Heart left ventricle (tissue), 13 donors: ENCODE results near the gene RAB3GAP1.

ENCODE experiments used
- POLR2A ChIP-seq, 2 donors: fragments of 450-650 bp; IDR thresholded peaks; one replicate each; pipeline ENCODE4 v1.6.1; 2017; ENCODE audit warnings: antibody characterized with exemption in 2 of 2, mild to moderate bottlenecking in 2 of 2, moderate library complexity in 2 of 2
- TF ChIP-seq, protein P1 (sequence below), 12 donors: fragments of 200-600 bp; sonication (generic) in 4 of 12; IDR thresholded peaks; one replicate each; pipeline versions ENCODE4 v1.5.0 to v1.8.0; 2018 to 2022; ENCODE audit warnings: antibody characterized with exemption in 12 of 12, mild to moderate bottlenecking in 5 of 12
- donor health status: ischemic (EF 13 %, LVEDD 7.1; RV severe dilation, severe dysfunction).
- donor health status: DM: no; HTN: yes; CAD: no.
- donor health status: DM: no; HTN: no; CAD: no.
- donor health status: ischemic (EF 25% LVEDD 6.9; RV normal size, moderate dysfunction).
- donor health status: ischemic (EF 25% LVEDD 5.7; RV mildly dilated, moderate dysfunction).
- donor health status: ischemic (EF 35%, LVEDD 5.7; RV mildly dilated, moderate dysfunction).
- donor health status: nonischemic (EF 11% LVEDD 7.7; RV severe dilation, severe dysfunction).
- donor health status: DM: yes; HTN: yes; CAD: no.
- donor health status: PGD.
- donor health status: ischemic (EF 29% LVEDD 5.4; RV normal size, mild dysfunction).
- donor health status: nonischemic (EF 23%, LVEDD 6.1; RV moderate dilation, normal function).

DNA sequence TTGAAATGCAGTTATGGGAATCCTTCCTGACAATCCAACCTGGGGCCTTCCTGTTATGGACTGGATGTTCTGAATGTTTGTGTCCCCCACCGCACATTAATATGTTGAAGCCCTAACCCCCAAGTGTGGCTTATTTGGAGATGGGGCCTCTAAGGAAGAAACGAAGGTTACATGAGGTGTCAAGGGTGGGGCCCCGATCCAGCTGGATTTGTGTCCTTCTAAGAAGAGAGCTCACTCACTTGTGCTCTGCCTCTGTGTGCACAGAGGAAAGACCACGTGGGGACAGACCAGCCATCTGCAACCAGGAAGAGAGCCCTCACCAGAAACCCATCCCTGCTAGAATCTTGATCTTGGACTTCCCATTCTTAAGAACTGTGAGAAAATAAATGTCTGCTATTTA, 49.3 kb upstream of the RAB3GAP1 start:
- TF ChIP-seq, protein P1, sequence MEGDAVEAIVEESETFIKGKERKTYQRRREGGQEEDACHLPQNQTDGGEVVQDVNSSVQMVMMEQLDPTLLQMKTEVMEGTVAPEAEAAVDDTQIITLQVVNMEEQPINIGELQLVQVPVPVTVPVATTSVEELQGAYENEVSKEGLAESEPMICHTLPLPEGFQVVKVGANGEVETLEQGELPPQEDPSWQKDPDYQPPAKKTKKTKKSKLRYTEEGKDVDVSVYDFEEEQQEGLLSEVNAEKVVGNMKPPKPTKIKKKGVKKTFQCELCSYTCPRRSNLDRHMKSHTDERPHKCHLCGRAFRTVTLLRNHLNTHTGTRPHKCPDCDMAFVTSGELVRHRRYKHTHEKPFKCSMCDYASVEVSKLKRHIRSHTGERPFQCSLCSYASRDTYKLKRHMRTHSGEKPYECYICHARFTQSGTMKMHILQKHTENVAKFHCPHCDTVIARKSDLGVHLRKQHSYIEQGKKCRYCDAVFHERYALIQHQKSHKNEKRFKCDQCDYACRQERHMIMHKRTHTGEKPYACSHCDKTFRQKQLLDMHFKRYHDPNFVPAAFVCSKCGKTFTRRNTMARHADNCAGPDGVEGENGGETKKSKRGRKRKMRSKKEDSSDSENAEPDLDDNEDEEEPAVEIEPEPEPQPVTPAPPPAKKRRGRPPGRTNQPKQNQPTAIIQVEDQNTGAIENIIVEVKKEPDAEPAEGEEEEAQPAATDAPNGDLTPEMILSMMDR (IDR thresholded peaks at IDR 0.05) = no peak
- no peak for TF ChIP-seq POLR2A (IDR thresholded peaks at IDR 0.05)
